K562 (cell line): ENCODE data around the gene STK16. TPM values are rescaled to one million over a fixed set of nuclear protein-coding genes. Genes with fewer than 3 reads are reported as not detected.

Experiments used
- CREB3L1 ChIP-seq: fragments of 450-650 bp; IDR thresholded peaks from 2 replicates; pipeline ENCODE4 v1.6.1; 2014; ENCODE audit warnings: low read depth, mild to moderate bottlenecking, moderate library complexity, borderline replicate concordance
- CREM ChIP-seq: IDR thresholded peaks from 2 replicates; pipeline ENCODE4 v1.6.1; 2014; ENCODE audit warnings: antibody characterized with exemption, low read depth
- CUX1 ChIP-seq: fragments of 200-800 bp; sonication (Bioruptor generic); IDR thresholded peaks from 2 replicates; pipeline ENCODE4 v1.6.1; 2016; ENCODE audit warnings: missing genetic modification characterization, missing compliant biosample characterization
- DEAF1 ChIP-seq: fragments of 450-650 bp; formaldehyde crosslinking; IDR thresholded peaks from 2 replicates; pipeline ENCODE4 v1.4.0; 2020; ENCODE audit warnings: mild to moderate bottlenecking, moderate library complexity
- KLF1 ChIP-seq: fragments of 450-650 bp; IDR thresholded peaks from 2 replicates; pipeline ENCODE4 v1.6.1; 2016; ENCODE audit warnings: missing genetic modification characterization, missing compliant biosample characterization
- MECOM ChIP-seq: fragments of 250-450 bp; sonication (Bioruptor Pico); IDR thresholded peaks from 2 replicates; pipeline ENCODE4 v1.8.0; 2022; ENCODE audit warnings: inconsistent platforms
- MTA3 ChIP-seq: fragments of 450-650 bp; formaldehyde crosslinking; IDR thresholded peaks from 2 replicates; pipeline ENCODE4 v1.6.1; 2017; ENCODE audit warnings: mild to moderate bottlenecking, borderline replicate concordance
- NR4A1 ChIP-seq, 2 experiments: fragments of 250-450 bp in 1 of 2; fragments of 450-650 bp in 1 of 2; sonication (Bioruptor Pico) in 1 of 2; IDR thresholded peaks; 2 replicates each; pipeline versions ENCODE4 v1.4.0 to v1.6.1; 2016 to 2020; ENCODE audit warnings: mild to moderate bottlenecking in 2 of 2, missing compliant biosample characterization in 1 of 2, missing genetic modification characterization in 1 of 2, moderate library complexity in 1 of 2
- PHF8 ChIP-seq: fragments of 200-600 bp; sonication (generic); IDR thresholded peaks from 2 replicates; pipeline ENCODE4 v1.6.1; 2012; ENCODE audit warnings: mixed run types, mild to moderate bottlenecking, inconsistent platforms, low read length, moderate library complexity, borderline replicate concordance
- RBM25 ChIP-seq: fragments of 200-400 bp; formaldehyde crosslinking; IDR thresholded peaks from 2 replicates; pipeline ENCODE4 v1.6.1; 2018; ENCODE audit warnings: low read length, low read depth, moderate library complexity; ENCODE audit not compliant: severe bottlenecking
- SP2 ChIP-seq: IDR thresholded peaks from 2 replicates; pipeline ENCODE4 v1.6.1; 2011; ENCODE audit warnings: mild to moderate bottlenecking, low read depth, low read length, moderate library complexity; ENCODE audit not compliant: poor library complexity, severe bottlenecking; ENCODE audit errors: extremely low read depth
- TBP ChIP-seq: optimal IDR thresholded peaks from 2 replicates; pipeline ENCODE3; 2011; ENCODE audit warnings: low read depth, low read length, improper control_type of control experiment
- TFAP4 ChIP-seq: sonication (generic); formaldehyde crosslinking; IDR thresholded peaks from 2 replicates; pipeline ENCODE4 v1.8.0; 2022; ENCODE audit warnings: missing genetic modification reagents, mild to moderate bottlenecking, moderate library complexity, borderline replicate concordance
- ZFP91 ChIP-seq: sonication (generic); formaldehyde crosslinking; IDR thresholded peaks from 2 replicates; pipeline ENCODE4 v1.8.0; 2022; ENCODE audit warnings: mild to moderate bottlenecking, missing genetic modification reagents
- ZNF184 ChIP-seq: sonication (generic); formaldehyde crosslinking; IDR thresholded peaks from 2 replicates; pipeline ENCODE4 v1.5.0; 2020; ENCODE audit warnings: missing genetic modification reagents
- polyA plus RNA-seq, 8 experiments: library from polyadenylated mRNA; depleted of rRNA in 4 of 8; stranded (reverse) in 5 of 8; unstranded in 3 of 8; fragments of >200 nt; fragmentation: Nextera tagmentation in 2 of 8; fragmentation: Illumina TruSeq in 1 of 8; extraction: Ambion mirVana in 2 of 8; extraction: Trizol in 1 of 8; gene quantifications; 2 replicates each; pipeline versions ENCODE4 v1.2.1 to v1.2.3, GENCODE V29; 2011 to 2014; ENCODE audit warnings: inconsistent platforms in 1 of 8, missing spikeins in 1 of 8
- total RNA-seq, 7 experiments: library from RNA; depleted of rRNA in 6 of 7; stranded (reverse); fragments of >200 nt in 6 of 7; fragmentation: Illumina TruSeq in 2 of 7; extraction: Trizol in 2 of 7; gene quantifications; 2 replicates each; pipeline versions ENCODE4 v1.2.1 to v1.2.3, GENCODE V29; 2011 to 2021; ENCODE audit warnings: low replicate concordance in 1 of 7

The STK16 gene
- total and polyA plus RNA-seq, 9 of the 15 experiments (the other 6 are each of a cell fraction or from before 2014, with no cell fraction given): 5.4 to 36.2 (median 17.8) TPM

- TF ChIP-seq MTA3: peak; percentile 98
- no peak for TF ChIP-seq NR4A1 (CRISPR knock-in tag; IDR thresholded peaks at IDR 0.05)
- peak; percentile 67; the same call in 1 of the 2 replicates for TF ChIP-seq NR4A1 (tag; IDR thresholded peaks at IDR 0.05)
- no peak for TF ChIP-seq ZNF184 (CRISPR knock-in tag)
- TF ChIP-seq TFAP4: peak; percentile 75; the same call in 1 of the 2 replicates
- TF ChIP-seq CREM: peak; percentile 93
- 0 out of 2 replicates have a peak, but pooled peaks have one; percentile 21 for TF ChIP-seq CREB3L1
- TF ChIP-seq KLF1 (tag): peak; percentile 88
- no peak for TF ChIP-seq CUX1 (CRISPR knock-in tag)
- peak; percentile 78 for TF ChIP-seq TBP
- no peak for TF ChIP-seq MECOM
- 0 out of 2 replicates have a peak, but pooled peaks have one; percentile 36 for TF ChIP-seq DEAF1 (CRISPR knock-in tag)
- TF ChIP-seq RBM25: peak; percentile 93
- peak; percentile 80 for TF ChIP-seq SP2
- TF ChIP-seq PHF8: peak; percentile 73; the same call in 1 of the 2 replicates
- TF ChIP-seq ZFP91 (CRISPR knock-in tag): no peak
Measured at GRCh38 chr2:219229305-219230058, 15.8 kb upstream of the STK16 start, which contains the start of the genes ANKZF1 and ATG9A (continued).
